Measurements from ENCODE around the gene RAPGEFL1.
A peak's percentile ranks its signal among the peaks of the same experiment; 100 is the strongest.

RAPGEFL1 gene

DNA sequence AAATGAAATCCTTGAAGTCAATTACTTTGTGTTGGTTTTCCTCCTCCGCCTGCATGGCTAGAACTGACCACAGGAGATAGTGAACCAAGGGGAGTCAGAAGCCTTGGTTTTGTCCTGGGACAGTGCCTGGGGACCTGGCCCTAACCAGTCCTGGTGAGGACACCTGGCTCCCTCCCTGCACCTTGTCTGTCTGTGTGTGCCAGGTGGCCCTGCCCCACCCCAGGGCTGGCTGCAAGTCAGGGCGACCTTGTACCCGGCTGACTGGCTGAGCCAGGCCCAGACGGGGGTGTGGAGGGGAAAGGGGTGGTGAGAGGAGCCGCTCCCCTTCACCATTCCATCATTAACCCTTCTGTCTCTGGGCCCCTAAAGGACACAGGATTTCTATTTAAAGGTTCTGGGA is 3.4 kb downstream of the RAPGEFL1 start:
- peaks cover 36% of the 10 kb centered on the region for H3K4me1 Mint-ChIP-seq
- no peak overlapping the region for H3K27ac Mint-ChIP-seq
- no peak overlapping the region for H3K4me3 Mint-ChIP-seq
- peaks cover 4% of the 10 kb centered on the region for H3K27me3 Mint-ChIP-seq (ENCODE audit: low read depth, poor library complexity)
- DNase-seq = no peak
- TF ChIP-seq, protein P1, sequence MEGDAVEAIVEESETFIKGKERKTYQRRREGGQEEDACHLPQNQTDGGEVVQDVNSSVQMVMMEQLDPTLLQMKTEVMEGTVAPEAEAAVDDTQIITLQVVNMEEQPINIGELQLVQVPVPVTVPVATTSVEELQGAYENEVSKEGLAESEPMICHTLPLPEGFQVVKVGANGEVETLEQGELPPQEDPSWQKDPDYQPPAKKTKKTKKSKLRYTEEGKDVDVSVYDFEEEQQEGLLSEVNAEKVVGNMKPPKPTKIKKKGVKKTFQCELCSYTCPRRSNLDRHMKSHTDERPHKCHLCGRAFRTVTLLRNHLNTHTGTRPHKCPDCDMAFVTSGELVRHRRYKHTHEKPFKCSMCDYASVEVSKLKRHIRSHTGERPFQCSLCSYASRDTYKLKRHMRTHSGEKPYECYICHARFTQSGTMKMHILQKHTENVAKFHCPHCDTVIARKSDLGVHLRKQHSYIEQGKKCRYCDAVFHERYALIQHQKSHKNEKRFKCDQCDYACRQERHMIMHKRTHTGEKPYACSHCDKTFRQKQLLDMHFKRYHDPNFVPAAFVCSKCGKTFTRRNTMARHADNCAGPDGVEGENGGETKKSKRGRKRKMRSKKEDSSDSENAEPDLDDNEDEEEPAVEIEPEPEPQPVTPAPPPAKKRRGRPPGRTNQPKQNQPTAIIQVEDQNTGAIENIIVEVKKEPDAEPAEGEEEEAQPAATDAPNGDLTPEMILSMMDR (IDR thresholded peaks at IDR 0.05) = no peak
- peaks cover 22% of the 10 kb centered on the region for H3K36me3 Mint-ChIP-seq (ENCODE audit: low read depth)
- no peaks in the 10 kb centered on the region for H3K9me3 Mint-ChIP-seq

DNA sequence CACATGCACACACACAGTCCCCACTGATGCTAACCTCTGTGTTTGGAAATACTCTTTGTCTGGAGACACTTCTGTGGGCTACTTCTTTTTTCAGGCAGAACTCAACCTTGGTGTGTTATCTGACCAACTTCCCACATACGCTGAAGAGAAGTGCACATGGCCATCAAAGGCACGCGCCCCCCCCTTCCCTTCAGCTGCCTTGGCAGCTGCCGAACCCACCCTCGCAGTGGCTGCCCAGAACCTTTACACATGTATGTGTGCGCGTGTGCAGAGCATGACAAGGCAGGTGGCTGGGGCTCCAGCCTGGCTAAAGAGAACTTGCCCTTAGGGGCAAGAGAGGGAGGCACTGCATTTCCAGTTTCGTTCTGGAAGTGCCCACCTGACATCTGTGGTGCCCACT is 3.9 kb downstream of the RAPGEFL1 start:
- Mint-ChIP-seq H3K27me3 (ENCODE audit: low read depth, poor library complexity) (peaks cover 4% of the 10 kb centered on the region), H3K27ac (no peak overlapping the region), H3K4me3 (no peak overlapping the region), H3K4me1 (peaks cover 33% of the 10 kb centered on the region), H3K36me3 (ENCODE audit: low read depth) (peaks cover 17% of the 10 kb centered on the region), H3K9me3 (no peaks in the 10 kb centered on the region)
- TF ChIP-seq, protein P1 (IDR thresholded peaks at IDR 0.05) = no peak
- no peak for DNase-seq

DNA sequence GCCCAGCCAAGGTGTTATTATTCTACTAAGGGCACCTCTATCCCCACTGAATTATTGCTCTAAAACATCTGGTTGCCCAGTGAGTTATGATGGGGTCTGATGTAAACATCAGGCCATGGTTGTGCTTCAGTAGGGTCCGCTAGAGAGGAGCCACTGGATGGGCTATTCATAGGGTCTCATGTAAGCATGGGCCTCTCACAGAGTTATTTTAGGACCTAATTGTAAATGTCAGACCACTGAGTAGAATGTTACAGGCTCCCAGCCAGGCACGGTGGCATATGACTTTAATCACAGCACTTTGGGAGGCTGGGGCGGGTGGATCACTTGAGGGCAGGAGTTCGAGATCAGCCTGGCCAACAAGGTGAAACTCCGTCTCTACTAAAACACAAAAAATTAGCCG is 5.3 kb downstream of the RAPGEFL1 start:
- peaks cover 4% of the 10 kb centered on the region for H3K27me3 Mint-ChIP-seq (ENCODE audit: low read depth, poor library complexity)
- no peak overlapping the region for H3K4me3 Mint-ChIP-seq
- peaks cover 21% of the 10 kb centered on the region for H3K4me1 Mint-ChIP-seq
- TF ChIP-seq, protein P1 (IDR thresholded peaks at IDR 0.05) = no peak
- H3K27ac Mint-ChIP-seq = no peak overlapping the region
- H3K36me3 Mint-ChIP-seq (ENCODE audit: low read depth) = peaks cover 15% of the 10 kb centered on the region
- no peaks in the 10 kb centered on the region for H3K9me3 Mint-ChIP-seq
- DNase-seq = no peak

DNA sequence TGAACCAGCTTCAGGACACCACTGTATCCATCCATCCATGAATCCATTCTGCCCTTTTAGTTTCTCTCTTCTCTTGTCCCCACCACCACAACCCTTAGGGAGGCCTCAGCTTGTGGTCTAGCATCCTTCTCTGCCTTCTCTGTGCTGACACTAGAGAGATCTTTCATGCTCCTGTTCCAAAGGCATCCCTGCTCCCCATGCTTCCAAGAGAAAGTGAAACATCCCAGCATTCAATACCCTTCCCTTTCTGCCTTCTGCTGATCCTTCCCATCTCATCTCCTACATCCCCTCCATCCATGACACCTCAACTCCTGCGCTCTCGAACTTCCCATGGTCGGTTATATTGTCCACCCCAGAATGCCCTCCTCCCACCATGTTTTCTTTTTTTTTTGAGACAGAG is 10.0 kb downstream of the RAPGEFL1 start:
- Mint-ChIP-seq H3K36me3 (ENCODE audit: low read depth) (peaks cover 35% of the 10 kb centered on the region), H3K27ac (no peak overlapping the region), H3K9me3 (no peaks in the 10 kb centered on the region), H3K4me1 (peaks cover 25% of the 10 kb centered on the region), H3K27me3 (ENCODE audit: low read depth, poor library complexity) (peaks cover 7% of the 10 kb centered on the region), H3K4me3 (no peak overlapping the region)
- TF ChIP-seq, protein P1 (IDR thresholded peaks at IDR 0.05) = no peak
- DNase-seq = no peak

DNA sequence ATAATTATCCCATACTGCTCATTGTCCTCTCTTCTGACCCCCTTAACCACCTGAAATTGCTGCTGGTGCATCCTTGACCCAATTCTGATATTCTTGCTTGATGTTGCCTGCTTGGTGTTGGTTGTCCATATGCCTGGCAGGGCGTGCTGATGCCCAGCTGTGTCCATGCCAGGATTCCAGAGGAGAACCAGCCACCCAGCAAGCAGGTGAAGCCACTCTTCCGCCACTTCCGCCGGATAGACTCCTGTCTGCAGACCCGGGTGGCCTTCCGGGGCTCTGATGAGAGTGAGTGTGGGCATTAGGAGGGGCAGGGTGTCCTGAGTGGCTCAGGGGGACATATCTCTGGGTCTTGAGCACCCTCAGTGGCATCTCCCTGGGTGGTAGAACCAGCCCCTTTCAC is 11.4 kb downstream of the RAPGEFL1 start:
- Mint-ChIP-seq H3K9me3 (no peaks in the 10 kb centered on the region), H3K36me3 (ENCODE audit: low read depth) (peaks cover 40% of the 10 kb centered on the region), H3K4me3 (no peak overlapping the region), H3K27ac (no peak overlapping the region), H3K27me3 (ENCODE audit: low read depth, poor library complexity) (peaks cover 7% of the 10 kb centered on the region), H3K4me1 (peaks cover 34% of the 10 kb centered on the region)
- TF ChIP-seq, protein P1 (IDR thresholded peaks at IDR 0.05) = no peak
- no peak for DNase-seq

DNA sequence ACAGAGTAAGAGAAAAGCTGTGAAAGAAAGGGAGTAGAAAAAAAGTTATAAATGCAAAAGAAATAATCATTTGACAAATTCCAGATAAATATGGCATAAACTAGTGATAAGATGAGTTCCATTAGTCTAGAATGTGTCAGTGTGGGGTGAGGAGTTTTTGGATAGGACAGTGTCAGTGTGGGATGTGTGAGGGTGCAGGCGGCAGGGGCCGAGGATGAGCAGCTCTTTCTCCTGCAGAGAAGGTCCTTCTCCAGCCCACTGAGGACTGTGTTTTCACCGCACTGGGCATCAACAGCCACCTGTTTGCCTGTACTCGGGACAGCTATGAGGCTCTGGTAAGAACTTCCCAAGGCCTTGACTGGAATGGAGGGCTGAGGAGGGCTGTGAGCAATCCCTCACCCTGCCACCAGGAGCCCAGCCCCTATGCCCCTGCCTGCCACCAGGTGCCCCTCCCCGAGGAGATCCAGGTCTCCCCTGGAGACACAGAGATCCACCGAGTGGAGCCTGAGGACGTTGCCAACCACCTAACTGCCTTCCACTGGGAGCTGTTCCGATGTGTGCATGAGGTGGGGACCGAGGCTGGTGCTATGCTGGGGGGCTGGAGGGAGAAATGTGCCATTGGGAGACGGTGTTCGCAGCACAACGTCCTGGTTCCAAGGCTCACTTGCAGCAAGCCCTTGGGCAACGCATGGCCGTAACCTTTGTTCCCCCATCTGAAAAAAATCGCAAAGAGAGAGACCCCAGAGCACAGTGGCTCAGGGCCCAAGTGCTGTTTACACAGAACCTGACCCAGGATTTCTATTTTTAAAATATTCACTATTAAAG is 13.1 kb downstream of the RAPGEFL1 start:
- Mint-ChIP-seq H3K27ac (no peak overlapping the region), H3K4me3 (peak overlapping the region; percentile 76), H3K4me1 (peaks cover 46% of the 10 kb centered on the region), H3K36me3 (ENCODE audit: low read depth) (peaks cover 37% of the 10 kb centered on the region), H3K9me3 (no peaks in the 10 kb centered on the region), H3K27me3 (ENCODE audit: low read depth, poor library complexity) (peaks cover 7% of the 10 kb centered on the region)
- TF ChIP-seq, protein P1 (IDR thresholded peaks at IDR 0.05) = peak; percentile 40
- peak; percentile 41 for DNase-seq
